ENCODE measurements around the gene LKAAEAR1. TPM values are rescaled to one million over a fixed set of nuclear protein-coding genes. Genes with fewer than 3 reads are reported as not detected.
A peak's percentile ranks its signal among the peaks of the same experiment; 100 is the strongest.

The LKAAEAR1 gene
- total RNA-seq, 2 donors from 2014 or later, result 0.41 TPM; not detected in 1

DNA sequence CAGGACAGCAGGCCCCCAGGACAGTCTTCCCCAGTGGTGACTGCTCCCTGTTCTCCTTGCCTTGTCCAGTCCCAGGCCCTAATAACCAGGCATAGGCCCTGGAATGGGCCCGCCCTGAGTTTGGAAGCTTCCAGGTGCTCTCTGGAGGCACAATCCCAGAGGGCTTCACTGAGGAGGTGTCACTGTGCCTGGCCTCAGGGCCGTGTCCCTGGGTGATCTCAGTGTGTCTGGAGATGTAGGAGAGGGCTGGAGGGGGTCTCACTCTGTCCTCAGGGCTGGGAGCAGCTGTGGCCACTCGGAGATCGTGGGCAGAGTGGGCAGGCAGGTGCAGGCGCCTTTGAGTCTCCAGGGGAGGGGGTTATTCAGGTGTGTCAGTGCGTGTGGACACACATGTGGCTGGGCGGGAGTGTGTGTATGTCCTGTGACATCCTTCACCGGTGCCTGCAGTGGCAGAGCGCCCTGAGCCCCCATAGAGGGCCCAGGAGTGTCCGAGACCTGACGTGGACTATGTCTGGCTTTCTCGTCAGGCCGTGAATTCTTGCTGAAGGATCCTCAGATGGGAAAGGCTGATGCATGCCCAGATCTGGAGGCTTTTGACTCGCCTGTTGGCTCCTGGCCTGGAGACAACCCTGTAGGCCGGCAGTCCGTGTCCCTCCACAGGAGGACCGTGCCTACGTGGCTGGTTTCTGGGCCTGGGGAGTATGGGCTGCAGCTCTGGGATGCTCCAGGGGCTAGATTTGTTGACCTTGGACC is 28.7 kb upstream of the LKAAEAR1 start:
- no peak for ATAC-seq
- intact Hi-C loops (cut with DNase I), result no loop called here
- DNase-seq, result no peak

- DNase-seq (no peak), ATAC-seq (no peak)
- intact Hi-C loops (cut with DNase I), result no loop called here
These were observed 27.8 kb upstream of the LKAAEAR1 start for GRCh38 chr20:64111841-64112641.

- DNase-seq, result no peak
- intact Hi-C loops (cut with DNase I), result no loop called here
- ATAC-seq, result no peak
These were observed 26.3 kb upstream of the LKAAEAR1 start for GRCh38 chr20:64110411-64111068.

DNA sequence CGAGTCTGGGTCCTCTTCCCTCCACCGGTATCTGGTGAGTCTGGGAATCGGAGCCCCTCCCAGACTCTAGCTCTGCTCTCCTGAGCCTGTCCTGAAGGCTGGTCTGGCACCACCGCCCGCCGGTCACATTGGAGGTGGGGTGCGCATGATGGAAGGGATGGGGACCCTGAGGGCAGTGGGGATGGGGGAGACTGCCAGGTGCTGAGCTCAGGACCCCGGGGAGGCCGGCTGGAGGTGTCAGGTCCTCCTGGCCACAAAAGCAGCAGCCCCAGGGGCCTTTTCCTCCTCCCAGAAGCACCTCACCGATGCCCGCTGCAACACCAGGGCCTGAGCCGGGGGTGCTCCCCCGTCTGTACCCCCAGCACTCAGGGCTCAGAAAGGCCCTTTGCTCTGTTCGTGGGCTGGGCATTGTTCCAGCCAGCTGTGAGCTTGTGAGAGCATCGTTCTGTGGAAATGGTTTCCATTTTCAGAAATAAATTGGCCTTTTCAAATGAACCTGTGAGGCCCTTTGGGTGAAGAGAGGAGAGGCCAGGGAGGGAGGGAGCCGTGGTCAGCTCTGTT is 25.7 kb upstream of the LKAAEAR1 start:
- intact Hi-C loops (cut with DNase I), result no loop called here
- ATAC-seq (no peak), DNase-seq (no peak)

DNA sequence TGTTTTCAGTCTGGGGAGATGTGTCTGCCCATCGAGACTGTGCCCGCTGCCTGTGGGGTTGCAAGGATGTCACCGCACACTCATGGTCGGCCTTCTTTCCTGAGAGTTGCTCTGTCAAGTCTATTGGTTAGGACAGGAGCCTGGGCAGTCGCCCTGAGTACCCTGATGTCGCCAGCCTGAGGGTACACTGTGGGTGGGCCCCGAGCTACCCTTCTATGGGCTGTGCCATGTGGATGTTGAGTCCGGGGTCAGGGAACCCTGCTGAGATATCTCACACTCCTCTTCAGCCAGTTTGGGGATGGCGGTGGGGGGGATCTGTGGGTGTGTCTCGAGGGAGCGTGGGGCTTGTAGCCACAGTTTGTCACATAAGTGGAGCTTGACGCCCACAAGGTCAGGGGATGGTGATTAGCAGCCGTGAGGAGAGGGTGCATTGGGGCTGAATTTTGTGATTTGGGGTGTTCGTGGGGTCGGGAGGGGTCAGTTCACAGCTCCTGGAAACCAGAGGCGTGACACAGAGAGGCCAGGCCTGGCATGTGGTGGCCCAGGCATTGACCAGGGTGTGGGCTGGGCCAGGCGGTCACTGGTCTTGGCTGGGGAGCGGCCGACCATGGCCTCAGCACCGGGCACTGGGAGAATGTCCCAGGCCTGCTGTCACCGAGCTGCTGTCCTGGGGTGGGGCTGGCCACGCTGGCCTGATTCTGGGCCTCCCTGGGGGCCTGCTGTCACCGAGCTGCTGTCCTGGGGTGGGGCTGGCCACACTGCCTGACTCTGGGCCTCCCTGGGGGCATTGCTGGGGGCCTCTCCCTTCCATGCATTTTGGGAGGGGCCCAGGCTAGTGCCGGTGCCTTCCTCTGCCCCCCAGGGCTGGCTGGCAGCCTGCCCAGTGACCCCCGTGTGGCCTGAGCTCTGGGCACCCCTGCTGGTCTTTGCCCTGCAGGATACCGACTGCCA is 24.8 kb upstream of the LKAAEAR1 start:
- ATAC-seq (no peak), DNase-seq (no peak)
- intact Hi-C loops (cut with DNase I), result no loop called here

- DNase-seq, result peak; percentile 6
- no peak for ATAC-seq
- intact Hi-C loops (cut with DNase I), result no loop called here
These were observed 23.7 kb upstream of the LKAAEAR1 start for GRCh38 chr20:64107736-64108457.

GRCh38 chr20:64106981-64107735 is 23.0 kb upstream of the LKAAEAR1 start, which contains the start of gene NPBWR2:
TSS of gene NPBWR2 (minus strand) at chr20:64107565. CDS start at chr20:64106831, 734 bp downstream.
- peak; percentile 22 for DNase-seq
- ATAC-seq, result no peak
- intact Hi-C loops (cut with DNase I), result no loop called here

DNA sequence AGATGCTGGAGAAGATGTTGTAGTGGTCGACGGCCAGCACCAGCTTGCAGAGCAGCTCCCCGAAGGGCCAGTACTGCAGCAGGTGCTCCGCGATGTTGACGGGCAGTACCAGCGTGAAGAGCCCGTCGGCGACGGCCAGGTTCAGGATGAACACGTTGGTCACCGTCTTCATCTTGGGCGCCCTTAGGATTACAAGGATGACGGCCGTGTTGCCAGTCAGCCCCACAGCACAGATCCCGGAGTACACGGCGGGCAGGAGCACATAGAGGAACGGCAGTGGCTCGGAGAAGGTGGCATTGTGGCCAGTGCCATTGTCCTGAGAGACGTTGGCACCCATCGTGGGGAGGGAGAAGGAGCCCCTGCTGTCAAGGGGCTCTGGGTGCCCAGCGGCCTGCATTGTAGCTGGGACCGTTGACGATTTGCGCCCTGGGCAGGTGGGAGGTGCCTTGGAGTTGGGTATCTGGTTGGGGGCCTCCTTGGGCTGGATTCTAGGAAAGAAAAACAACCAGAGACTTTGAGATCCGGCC is 22.3 kb upstream of the LKAAEAR1 start:
- intact Hi-C loops (cut with DNase I), result no loop called here
- ATAC-seq (no peak), DNase-seq (peak; percentile 9)

DNA sequence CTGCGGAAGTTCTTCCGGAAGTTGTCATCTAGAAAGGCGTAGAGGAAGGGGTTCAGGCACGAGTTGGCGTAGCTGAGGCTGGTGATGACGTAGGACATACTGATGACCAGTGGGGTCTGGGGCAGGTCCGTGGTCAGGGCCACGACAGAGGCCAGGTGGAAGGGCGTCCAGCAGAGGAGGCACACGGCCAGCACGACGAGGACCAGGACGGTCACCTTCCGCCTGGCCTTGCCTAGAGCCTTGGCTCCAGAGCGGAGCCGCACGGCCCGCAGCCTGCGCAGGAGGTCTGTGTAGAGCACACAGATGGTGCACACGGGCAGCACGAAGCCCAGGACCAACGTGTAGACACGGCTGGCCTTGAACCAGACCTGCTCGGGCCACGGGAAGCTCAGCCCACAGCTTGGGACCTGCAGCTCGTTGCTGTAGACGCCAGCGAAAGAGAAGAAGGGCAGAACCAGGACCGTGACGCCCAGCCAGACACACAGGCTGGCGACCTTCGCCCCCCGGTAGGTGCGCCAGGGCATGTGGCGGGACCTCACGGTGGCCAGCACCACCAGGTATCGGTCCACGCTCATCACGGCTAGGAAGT is 21.7 kb upstream of the LKAAEAR1 start:
- peak; percentile 19 for DNase-seq
- intact Hi-C loops (cut with DNase I), result no loop called here
- ATAC-seq, result no peak

- intact Hi-C loops (cut with DNase I), result no loop called here
- peak; percentile 6 for DNase-seq
- ATAC-seq, result no peak
These were observed 20.7 kb upstream of the LKAAEAR1 start for GRCh38 chr20:64104667-64105451.

- no peak for ATAC-seq
These were observed 19.9 kb upstream of the LKAAEAR1 start for GRCh38 chr20:64103871-64104666.

GRCh38 chr20:64102647-64103354 is 18.6 kb upstream of the LKAAEAR1 start:
- intact Hi-C loops (cut with DNase I), result no loop called here
- DNase-seq, result peak; percentile 27
- ATAC-seq, result peak; percentile 15 to 29

More at GRCh38 chr20:64103871-64104666, 19.9 kb upstream of the LKAAEAR1 start:
- intact Hi-C loops (cut with DNase I), result no loop called here
- peak; percentile 6 for DNase-seq

- intact Hi-C loops (cut with DNase I), result no loop called here
- DNase-seq (peak; percentile 50), ATAC-seq (peak; percentile 71 to 78)
These were observed 17.8 kb upstream of the LKAAEAR1 start for GRCh38 chr20:64101731-64102621.
